Measurements from ENCODE around the gene P2RY11. TPM values are rescaled to one million over a fixed set of nuclear protein-coding genes. Genes with fewer than 3 reads are reported as not detected.

The P2RY11 gene
- total RNA-seq, result 1.8 TPM
- 9.8 TPM for polyA plus RNA-seq

- H3K4me1 ChIP-seq (ENCODE audit: insufficient read depth), result no peaks in the 10 kb centered on the region
- peaks cover 14% of the 10 kb centered on the region for H3K36me3 ChIP-seq (ENCODE audit: insufficient read depth)
- H3K27ac ChIP-seq (ENCODE audit: low read depth), result no peak within 1 kb of the TSS
- 63% methylated on average over 8 of the region's 8 CpGs for WGBS
- no peak within 1 kb of the TSS for H3K4me3 ChIP-seq (ENCODE audit: low read depth, low read length)
- no peak for DNase-seq (ENCODE audit: extremely low spot score)
Measured at GRCh38 chr19:10111405-10111811, at the start of gene P2RY11. Gene P2RY11 (plus strand): TSS chr19:10111693. CDS start chr19:10111722, 29 bp downstream.

GRCh38 chr19:10061717-10062310 is 49.7 kb upstream of the P2RY11 start:
- H3K36me3 ChIP-seq (ENCODE audit: insufficient read depth), result no peaks in the 10 kb centered on the region
- no peak overlapping the region for H3K27ac ChIP-seq (ENCODE audit: low read depth)
- WGBS, result 22% methylated on average over 21 of the region's 21 CpGs
- H3K4me1 ChIP-seq (ENCODE audit: insufficient read depth), result no peaks in the 10 kb centered on the region
- H3K4me3 ChIP-seq (ENCODE audit: low read depth, low read length), result no peak overlapping the region
- no peak for DNase-seq (ENCODE audit: extremely low spot score)

GRCh38 chr19:10068205-10068604 is 43.3 kb upstream of the P2RY11 start:
- 65% methylated on average over 4 of the region's 4 CpGs for WGBS
- Histone ChIP-seq H3K4me1 (ENCODE audit: insufficient read depth) (no peaks in the 10 kb centered on the region), H3K36me3 (ENCODE audit: insufficient read depth) (no peaks in the 10 kb centered on the region), H3K4me3 (ENCODE audit: low read depth, low read length) (no peak overlapping the region), H3K27ac (ENCODE audit: low read depth) (no peak overlapping the region)
- DNase-seq (ENCODE audit: extremely low spot score), result no peak

- Histone ChIP-seq H3K4me1 (ENCODE audit: insufficient read depth) (no peaks in the 10 kb centered on the region), H3K27ac (ENCODE audit: low read depth) (no peak overlapping the region), H3K36me3 (ENCODE audit: insufficient read depth) (no peaks in the 10 kb centered on the region), H3K4me3 (ENCODE audit: low read depth, low read length) (no peak overlapping the region)
- DNase-seq (ENCODE audit: extremely low spot score), result no peak
- 64% methylated on average over 6 of the region's 6 CpGs for WGBS
Measured at GRCh38 chr19:10069046-10069445, 42.4 kb upstream of the P2RY11 start.

GRCh38 chr19:10070730-10071446 is 40.6 kb upstream of the P2RY11 start:
- Histone ChIP-seq H3K36me3 (ENCODE audit: insufficient read depth) (no peaks in the 10 kb centered on the region), H3K4me1 (ENCODE audit: insufficient read depth) (no peaks in the 10 kb centered on the region), H3K4me3 (ENCODE audit: low read depth, low read length) (no peak overlapping the region), H3K27ac (ENCODE audit: low read depth) (no peak overlapping the region)
- no peak for DNase-seq (ENCODE audit: extremely low spot score)
- 72% methylated on average over 22 of the region's 22 CpGs for WGBS

- no peaks in the 10 kb centered on the region for H3K36me3 ChIP-seq (ENCODE audit: insufficient read depth)
- no peak overlapping the region for H3K27ac ChIP-seq (ENCODE audit: low read depth)
- whole genome bisulfite sequencing, result 58% methylated on average over 2 of the region's 2 CpGs
- no peak for DNase-seq (ENCODE audit: extremely low spot score)
- H3K4me3 ChIP-seq (ENCODE audit: low read depth, low read length), result no peak overlapping the region
- H3K4me1 ChIP-seq (ENCODE audit: insufficient read depth), result no peaks in the 10 kb centered on the region
Measured at GRCh38 chr19:10074153-10074552, 37.3 kb upstream of the P2RY11 start.

GRCh38 chr19:10076535-10076934 is 35.0 kb upstream of the P2RY11 start:
- no peak overlapping the region for H3K27ac ChIP-seq (ENCODE audit: low read depth)
- no peaks in the 10 kb centered on the region for H3K36me3 ChIP-seq (ENCODE audit: insufficient read depth)
- 77% methylated on average over 6 of the region's 6 CpGs for WGBS
- H3K4me3 ChIP-seq (ENCODE audit: low read depth, low read length), result no peak overlapping the region
- no peak for DNase-seq (ENCODE audit: extremely low spot score)
- no peaks in the 10 kb centered on the region for H3K4me1 ChIP-seq (ENCODE audit: insufficient read depth)

GRCh38 chr19:10078329-10078728 is 33.2 kb upstream of the P2RY11 start:
- 79% methylated on average over 8 of the region's 8 CpGs for WGBS
- Histone ChIP-seq H3K36me3 (ENCODE audit: insufficient read depth) (no peaks in the 10 kb centered on the region), H3K4me3 (ENCODE audit: low read depth, low read length) (no peak overlapping the region), H3K27ac (ENCODE audit: low read depth) (no peak overlapping the region), H3K4me1 (ENCODE audit: insufficient read depth) (no peaks in the 10 kb centered on the region)
- no peak for DNase-seq (ENCODE audit: extremely low spot score)

GRCh38 chr19:10079031-10079453 is 32.5 kb upstream of the P2RY11 start:
- Histone ChIP-seq H3K36me3 (ENCODE audit: insufficient read depth) (no peaks in the 10 kb centered on the region), H3K4me1 (ENCODE audit: insufficient read depth) (no peaks in the 10 kb centered on the region), H3K4me3 (ENCODE audit: low read depth, low read length) (no peak overlapping the region), H3K27ac (ENCODE audit: low read depth) (no peak overlapping the region)
- DNase-seq (ENCODE audit: extremely low spot score), result no peak
- 60% methylated on average over 7 of the region's 7 CpGs for WGBS

GRCh38 chr19:10083911-10084310 is 27.6 kb upstream of the P2RY11 start:
- H3K4me3 ChIP-seq (ENCODE audit: low read depth, low read length), result no peak overlapping the region
- DNase-seq (ENCODE audit: extremely low spot score), result no peak
- H3K4me1 ChIP-seq (ENCODE audit: insufficient read depth), result no peaks in the 10 kb centered on the region
- no peak overlapping the region for H3K27ac ChIP-seq (ENCODE audit: low read depth)
- H3K36me3 ChIP-seq (ENCODE audit: insufficient read depth), result no peaks in the 10 kb centered on the region
- 82% methylated on average over 9 of the region's 9 CpGs for WGBS

- WGBS, result 74% methylated on average over 3 of the region's 3 CpGs
- H3K4me3 ChIP-seq (ENCODE audit: low read depth, low read length), result no peak overlapping the region
Measured at GRCh38 chr19:10084803-10085202, 26.7 kb upstream of the P2RY11 start.

GRCh38 chr19:10085641-10086590 is 25.6 kb upstream of the P2RY11 start, which contains the start of gene SHFL:
Gene SHFL (plus strand): TSS chr19:10086317. CDS start chr19:10086428, 111 bp downstream.
- H3K4me3 ChIP-seq (ENCODE audit: low read depth, low read length), result peak within 1 kb of the TSS; percentile 92
- no peaks in the 10 kb centered on the region for H3K36me3 ChIP-seq (ENCODE audit: insufficient read depth)
- peak within 1 kb of the TSS; percentile 76 for H3K27ac ChIP-seq (ENCODE audit: low read depth)
- WGBS, result 3% methylated on average over 81 of the region's 81 CpGs
- H3K4me1 ChIP-seq (ENCODE audit: insufficient read depth), result no peaks in the 10 kb centered on the region
- no peak for DNase-seq (ENCODE audit: extremely low spot score)

More at GRCh38 chr19:10084803-10085202, 26.7 kb upstream of the P2RY11 start:
- H3K36me3 ChIP-seq (ENCODE audit: insufficient read depth), result no peaks in the 10 kb centered on the region
- no peak for DNase-seq (ENCODE audit: extremely low spot score)
- no peak overlapping the region for H3K27ac ChIP-seq (ENCODE audit: low read depth)
- H3K4me1 ChIP-seq (ENCODE audit: insufficient read depth), result no peaks in the 10 kb centered on the region

- H3K27ac ChIP-seq (ENCODE audit: low read depth), result peak overlapping the region; percentile 76
- 5% methylated on average over 43 of the region's 43 CpGs for WGBS
- H3K4me3 ChIP-seq (ENCODE audit: low read depth, low read length), result peak overlapping the region; percentile 92
- no peaks in the 10 kb centered on the region for H3K4me1 ChIP-seq (ENCODE audit: insufficient read depth)
- no peaks in the 10 kb centered on the region for H3K36me3 ChIP-seq (ENCODE audit: insufficient read depth)
- DNase-seq (ENCODE audit: extremely low spot score), result no peak
Measured at GRCh38 chr19:10086591-10087192, 24.8 kb upstream of the P2RY11 start.
